SU-DHL-6 (cell line): Measurements from ENCODE around the gene SGSM1.

Experiments used
- H2AFZ ChIP-seq: fragments of 200-600 bp; sonication (generic); 2 replicates; pipeline ENCODE4 v1.6.1; 2014; ENCODE audit warnings: low read depth, mild to moderate bottlenecking, moderate library complexity, mixed read lengths, antibody characterized with exemption, low read length; ENCODE audit not compliant: severe bottlenecking
- H3F3A ChIP-seq: fragments of 200-600 bp; shearing (Covaris generic); 2 replicates; pipeline ENCODE4 v1.6.0; 2016; ENCODE audit warnings: antibody characterized with exemption, mild to moderate bottlenecking; ENCODE audit not compliant: insufficient read depth
- H3K27ac ChIP-seq: fragments of 200-600 bp; sonication (generic); 2 replicates; pipeline ENCODE4 v1.5.1; 2016; ENCODE audit warnings: low read depth, mild to moderate bottlenecking, low read length, moderate library complexity, mixed read lengths
- H3K27me3 ChIP-seq: fragments of 200-600 bp; sonication (generic), shearing (Covaris generic); 2 replicates; pipeline ENCODE4 v1.6.0; 2014; ENCODE audit warnings: mild to moderate bottlenecking, low read length
- H3K36me3 ChIP-seq: fragments of 200-600 bp; sonication (generic); 2 replicates; pipeline ENCODE4 v1.6.1; 2014; ENCODE audit warnings: mild to moderate bottlenecking, low read length, mixed read lengths
- H3K4me2 ChIP-seq: fragments of 300-600, 200-600 bp; shearing (Covaris generic), sonication (generic); 2 replicates; pipeline ENCODE4 v1.6.0; 2014; ENCODE audit warnings: low read length, low read depth, mild to moderate bottlenecking; ENCODE audit not compliant: poor library complexity, severe bottlenecking
- H3K4me3 ChIP-seq: fragments of 200-600 bp; sonication (generic); 2 replicates; pipeline ENCODE4 v1.5.1; 2014; ENCODE audit warnings: antibody characterized with exemption, low read length, mild to moderate bottlenecking, mixed read lengths; ENCODE audit not compliant: insufficient read depth, poor library complexity, severe bottlenecking
- H3K79me2 ChIP-seq: fragments of 200-600 bp; sonication (generic); 2 replicates; pipeline ENCODE4 v1.6.1; 2014; ENCODE audit warnings: mild to moderate bottlenecking, low read length, moderate library complexity; ENCODE audit not compliant: insufficient read depth
- H3K9ac ChIP-seq: fragments of 200-600 bp; sonication (generic); 2 replicates; pipeline ENCODE4 v1.7.0; 2014; ENCODE audit warnings: mild to moderate bottlenecking, low read length
- H3K9me2 ChIP-seq: fragments of 200-600 bp; sonication (generic); replicated peaks from 2 replicates; pipeline ENCODE4 v1.6.1; 2014; ENCODE audit warnings: low read length; ENCODE audit not compliant: insufficient read depth
- H3K9me3 ChIP-seq: fragments of 200-600 bp; sonication (generic); 2 replicates; pipeline ENCODE4 v1.6.1; 2014; ENCODE audit warnings: low read length, mixed read lengths; ENCODE audit not compliant: insufficient read depth
- H4K20me1 ChIP-seq: fragments of 200-600 bp; sonication (generic); 2 replicates; pipeline ENCODE4 v1.6.1; 2014; ENCODE audit warnings: low read depth, mild to moderate bottlenecking, antibody characterized with exemption, low read length, moderate library complexity, mixed read lengths
- EZH2phosphoT487 ChIP-seq: fragments of 200-600 bp; sonication (generic), shearing (Covaris generic); conservative IDR thresholded peaks from 2 replicates; pipeline ENCODE4 v1.6.1; 2018; ENCODE audit warnings: mild to moderate bottlenecking, antibody characterized with exemption, low read length, moderate library complexity, mixed read lengths
- TF ChIP-seq, protein P1 (sequence below): fragments of 200-600 bp; sonication (generic); IDR thresholded peaks from one replicate; pipeline ENCODE4 v1.5.1; 2017; ENCODE audit warnings: antibody characterized with exemption, mild to moderate bottlenecking, low read length, moderate library complexity; ENCODE audit not compliant: insufficient read depth, poor library complexity, severe bottlenecking

The SGSM1 gene

DNA sequence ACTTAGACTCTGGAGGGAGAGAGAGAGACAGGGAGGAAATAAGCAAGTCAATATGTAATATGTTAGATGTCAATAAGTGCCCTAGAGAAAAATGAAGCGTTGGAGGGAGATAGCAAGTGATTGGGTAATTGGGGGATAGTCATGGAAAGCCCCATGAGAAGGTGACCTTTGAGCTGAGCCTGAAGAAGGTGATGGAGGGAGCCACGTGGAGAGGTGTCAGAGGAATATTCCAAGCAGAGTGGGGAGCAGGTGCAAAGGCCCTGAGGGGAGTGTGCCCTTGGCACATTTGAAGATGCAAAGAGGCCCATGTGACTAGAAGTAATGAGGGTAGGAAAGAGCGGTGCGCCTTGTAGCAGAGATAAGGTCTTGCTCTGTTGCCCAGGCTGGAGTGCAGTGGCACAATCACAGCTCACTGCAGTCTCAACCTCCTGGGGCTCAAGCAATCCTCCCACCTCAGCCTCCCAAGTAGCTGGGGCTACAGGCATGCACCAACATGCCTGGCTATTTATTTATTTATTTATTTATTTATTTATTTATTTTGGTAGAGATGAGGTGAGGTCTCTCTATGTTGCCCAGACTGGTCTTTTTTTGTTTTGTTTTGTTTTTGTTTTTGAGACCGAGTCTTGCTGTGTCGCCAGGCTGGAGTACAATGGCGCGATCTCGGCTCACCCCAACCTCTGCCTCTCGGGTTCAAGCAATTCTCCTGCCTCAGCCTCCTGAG lies 138.4 kb downstream of the SGSM1 start:
- H3K79me2 ChIP-seq = no peaks in the 10 kb centered on the region
- TF ChIP-seq EZH2phosphoT487 = no peak
- TF ChIP-seq, protein P1, sequence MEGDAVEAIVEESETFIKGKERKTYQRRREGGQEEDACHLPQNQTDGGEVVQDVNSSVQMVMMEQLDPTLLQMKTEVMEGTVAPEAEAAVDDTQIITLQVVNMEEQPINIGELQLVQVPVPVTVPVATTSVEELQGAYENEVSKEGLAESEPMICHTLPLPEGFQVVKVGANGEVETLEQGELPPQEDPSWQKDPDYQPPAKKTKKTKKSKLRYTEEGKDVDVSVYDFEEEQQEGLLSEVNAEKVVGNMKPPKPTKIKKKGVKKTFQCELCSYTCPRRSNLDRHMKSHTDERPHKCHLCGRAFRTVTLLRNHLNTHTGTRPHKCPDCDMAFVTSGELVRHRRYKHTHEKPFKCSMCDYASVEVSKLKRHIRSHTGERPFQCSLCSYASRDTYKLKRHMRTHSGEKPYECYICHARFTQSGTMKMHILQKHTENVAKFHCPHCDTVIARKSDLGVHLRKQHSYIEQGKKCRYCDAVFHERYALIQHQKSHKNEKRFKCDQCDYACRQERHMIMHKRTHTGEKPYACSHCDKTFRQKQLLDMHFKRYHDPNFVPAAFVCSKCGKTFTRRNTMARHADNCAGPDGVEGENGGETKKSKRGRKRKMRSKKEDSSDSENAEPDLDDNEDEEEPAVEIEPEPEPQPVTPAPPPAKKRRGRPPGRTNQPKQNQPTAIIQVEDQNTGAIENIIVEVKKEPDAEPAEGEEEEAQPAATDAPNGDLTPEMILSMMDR = no peak
- H3K9me3 ChIP-seq = no peaks in the 10 kb centered on the region

DNA sequence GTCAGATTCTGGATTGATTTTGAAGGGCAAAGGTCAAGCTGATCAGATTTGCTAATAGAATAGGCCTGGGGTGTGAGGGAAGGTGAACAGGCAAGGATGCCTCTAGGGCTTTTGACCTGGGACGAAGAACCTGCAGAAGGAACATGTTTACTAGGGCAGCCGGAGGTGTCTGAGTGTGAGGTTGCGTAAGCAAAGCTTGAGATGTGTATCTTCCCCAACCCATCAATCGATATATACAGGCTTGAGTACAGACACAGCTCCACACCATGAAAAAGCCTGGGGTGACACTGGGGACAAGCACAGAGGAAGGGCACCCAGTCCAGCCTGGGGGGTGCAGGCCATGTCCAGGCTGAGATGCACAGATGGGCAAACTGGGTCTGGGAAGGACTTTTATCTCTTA lies 139.4 kb downstream of the SGSM1 start:
- Histone ChIP-seq H3F3A (no peaks in the 10 kb centered on the region), H3K4me2 (no peak overlapping the region), H3K9ac (no peak overlapping the region), H4K20me1 (no peaks in the 10 kb centered on the region), H3K4me3 (no peak overlapping the region), H3K27ac (no peak overlapping the region), H3K9me3 (no peaks in the 10 kb centered on the region), H3K79me2 (no peaks in the 10 kb centered on the region), H3K9me2 (no peaks in the 10 kb centered on the region), H3K36me3 (no peaks in the 10 kb centered on the region), H3K27me3 (no peaks in the 10 kb centered on the region), H2AFZ (no peak overlapping the region)
- no peak for TF ChIP-seq EZH2phosphoT487
- TF ChIP-seq, protein P1 = no peak

More for the DNA sequence above, 138.4 kb downstream of the SGSM1 start:
- Histone ChIP-seq H3F3A (no peaks in the 10 kb centered on the region), H3K27ac (no peak overlapping the region), H3K9me2 (no peaks in the 10 kb centered on the region), H3K27me3 (no peaks in the 10 kb centered on the region), H2AFZ (no peak overlapping the region), H3K9ac (no peak overlapping the region), H3K4me2 (no peak overlapping the region), H4K20me1 (no peaks in the 10 kb centered on the region), H3K36me3 (no peaks in the 10 kb centered on the region), H3K4me3 (no peak overlapping the region)

DNA sequence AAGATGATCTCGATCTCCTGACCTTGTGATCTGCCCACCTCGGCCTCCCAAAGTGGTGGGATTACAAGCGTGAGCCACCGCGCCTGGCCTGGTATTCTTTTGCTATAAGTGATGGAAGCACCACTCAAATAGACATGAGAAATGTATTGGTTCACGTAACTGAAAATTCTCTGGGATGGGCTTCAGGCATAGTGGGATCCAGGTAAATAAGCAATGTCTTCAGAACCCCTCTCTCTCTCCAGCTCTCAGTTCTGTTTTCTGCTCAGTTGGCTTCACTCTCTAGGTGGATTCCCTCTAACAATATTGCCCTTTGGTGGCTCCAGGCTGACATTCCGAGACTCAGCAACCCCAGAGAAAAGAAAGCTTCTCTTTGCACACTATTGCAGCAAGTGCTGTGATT lies 141.4 kb downstream of the SGSM1 start:
- Histone ChIP-seq H3K9me3 (no peaks in the 10 kb centered on the region), H2AFZ (no peak overlapping the region), H3K9me2 (no peaks in the 10 kb centered on the region), H3K9ac (no peak overlapping the region), H3K36me3 (no peaks in the 10 kb centered on the region), H4K20me1 (no peaks in the 10 kb centered on the region), H3K27ac (no peak overlapping the region), H3K4me2 (no peak overlapping the region), H3K79me2 (no peaks in the 10 kb centered on the region), H3K4me3 (no peak overlapping the region), H3F3A (no peaks in the 10 kb centered on the region), H3K27me3 (no peaks in the 10 kb centered on the region)
- TF ChIP-seq EZH2phosphoT487 = no peak
- TF ChIP-seq, protein P1 = no peak
